Thymus (tissue), 11 donors: Measurements from ENCODE around the gene UBN2. TPM values are rescaled to one million over a fixed set of nuclear protein-coding genes. Genes with fewer than 3 reads are reported as not detected.

Experiments
- DNase-seq, 9 donors: peaks; one replicate each; pipeline ENCODE4 v3.0.0-alpha.2; 2013; ENCODE audit warnings: low spot score in 9 of 9, low read depth in 6 of 9, missing footprints in 1 of 9
- H3K27ac ChIP-seq, 2 donors: one replicate each; pipeline ENCODE4 v1.5.1; 2013; ENCODE audit warnings: control low read depth in 1 of 2, low read depth in 1 of 2, low read length in 1 of 2, mild to moderate bottlenecking in 1 of 2, moderate library complexity in 1 of 2
- H3K27me3 ChIP-seq, 2 donors: one replicate each; pipeline ENCODE4 v1.5.1; 2013; ENCODE audit warnings: low read length in 1 of 2; ENCODE audit not compliant: control insufficient read depth in 2 of 2, insufficient read depth in 1 of 2
- H3K36me3 ChIP-seq, 2 donors: one replicate each; pipeline ENCODE4 v1.5.1; 2013; ENCODE audit warnings: low read length in 1 of 2, mild to moderate bottlenecking in 1 of 2, moderate library complexity in 1 of 2; ENCODE audit not compliant: control insufficient read depth in 2 of 2, insufficient read depth in 2 of 2
- H3K4me1 ChIP-seq, 2 donors: one replicate each; pipeline ENCODE4 v1.5.1; 2013; ENCODE audit warnings: low read length in 2 of 2; ENCODE audit not compliant: control insufficient read depth in 2 of 2, insufficient read depth in 2 of 2
- H3K4me3 ChIP-seq, 2 donors: one replicate each; pipeline ENCODE4 v1.5.1; 2013; ENCODE audit warnings: low read length in 2 of 2, control low read depth in 1 of 2, mild to moderate bottlenecking in 1 of 2
- H3K9me3 ChIP-seq, 2 donors: one replicate each; pipeline ENCODE4 v1.5.1; 2013; ENCODE audit warnings: low read length in 1 of 2, mild to moderate bottlenecking in 1 of 2; ENCODE audit not compliant: control insufficient read depth in 2 of 2, insufficient read depth in 1 of 2
- WGBS: extraction: QIAGEN DNeasy Blood & Tissue Kit; methylation state at CpG from one replicate; pipeline ENCODE4 v1.1.7; 2013; 5-methylcytosine and 5-hydroxymethylcytosine counted together
- polyA plus RNA-seq: library from polyadenylated mRNA; stranded (reverse); fragments of 200-250 nt; gene quantifications from one replicate; pipeline ENCODE4 v1.2.3, GENCODE V29; 2013
- total RNA-seq: library from RNA; stranded (reverse); fragments of 120-200 nt; gene quantifications from one replicate; pipeline ENCODE4 v1.2.4, GENCODE V29; 2013
- donor health status: healthy.

The UBN2 gene
- total and polyA plus RNA-seq, 2 donors = 3.8 to 4.3 TPM

DNA sequence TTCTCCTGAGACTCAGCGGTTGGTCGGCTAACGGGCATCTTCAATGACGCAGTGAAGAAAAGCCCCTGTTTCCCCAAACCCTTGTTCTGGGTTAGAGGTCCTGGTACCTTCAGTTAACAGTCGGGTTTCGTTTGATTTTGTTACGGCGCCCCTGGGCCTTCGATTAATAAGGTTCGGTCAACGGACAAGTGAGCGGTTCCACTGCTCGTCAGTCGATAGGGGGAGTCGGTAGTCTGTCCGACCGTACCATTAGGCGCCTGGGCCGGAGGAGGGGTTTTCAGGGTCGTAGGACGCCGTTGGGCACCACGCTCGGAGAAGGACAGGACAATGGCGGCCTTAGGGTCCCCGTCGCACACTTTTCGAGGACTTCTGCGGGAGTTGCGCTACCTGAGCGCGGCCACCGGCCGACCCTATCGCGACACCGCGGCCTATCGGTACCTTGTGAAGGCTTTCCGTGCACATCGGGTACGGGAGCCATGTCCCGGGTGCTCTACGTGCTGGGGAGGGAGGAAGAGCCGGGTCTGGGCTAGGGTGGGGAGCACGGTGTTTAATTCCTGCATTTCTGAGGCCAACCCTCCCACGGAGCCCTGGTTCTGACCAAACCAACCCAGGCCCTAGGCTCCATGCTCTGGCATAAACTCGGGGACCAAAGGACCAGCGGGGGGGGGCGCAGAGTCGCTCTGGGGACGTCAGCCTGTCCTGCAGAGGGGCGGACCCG, 110.2 kb downstream of the UBN2 start, which contains the start of gene FMC1:
Gene FMC1, plus strand, starts transcription at position 280 of the 718 bp plus-strand sequence. Its CDS starts 48 bp downstream, at position 328.
- peak within 1 kb of the TSS; percentile 92 to 94 for H3K4me3 ChIP-seq
- H3K36me3 ChIP-seq = no peaks in the 10 kb centered on the region
- H3K27ac ChIP-seq = peak within 1 kb of the TSS; percentile 99 to 100
- H3K9me3 ChIP-seq = peaks cover 0 to 6% of the 10 kb centered on the region in 2 donors
- H3K4me1 ChIP-seq = peaks cover 5 to 8% of the 10 kb centered on the region in 2 donors
- under 1% methylated on average over 54 of the region's 54 CpGs for WGBS
- no peaks in the 10 kb centered on the region for H3K27me3 ChIP-seq
- peak; percentile 80 to 94 (median 86) for DNase-seq

DNA sequence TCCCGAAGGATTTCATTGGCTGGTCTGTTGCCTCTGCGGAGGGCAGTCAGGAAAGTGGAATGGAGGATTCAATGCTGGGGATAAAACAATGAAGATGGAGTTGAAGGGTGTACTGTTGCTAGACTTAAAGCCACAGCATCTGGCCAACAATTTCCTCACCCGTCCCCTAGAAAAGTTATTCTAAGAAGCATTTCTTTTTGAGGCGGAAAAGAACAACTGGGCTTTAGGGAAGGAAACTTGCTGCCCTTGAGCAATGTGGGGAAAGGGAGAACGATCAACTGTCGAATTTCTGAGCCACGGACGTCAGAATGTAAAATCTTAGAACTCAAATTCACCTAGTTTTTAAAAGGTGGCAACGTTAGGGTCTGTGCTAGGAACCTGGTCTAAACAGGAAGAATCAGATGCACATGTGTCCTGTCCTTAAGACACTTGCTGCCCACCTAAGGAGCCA, 110.8 kb downstream of the UBN2 start:
- Histone ChIP-seq H3K4me1 (peaks cover 5 to 8% of the 10 kb centered on the region in 2 donors), H3K27ac (peak overlapping the region; percentile 99 to 100), H3K9me3 (peaks cover 0 to 6% of the 10 kb centered on the region in 2 donors), H3K36me3 (no peaks in the 10 kb centered on the region), H3K4me3 (peak overlapping the region; percentile 92 to 94), H3K27me3 (no peaks in the 10 kb centered on the region)
- DNase-seq = no peak
- 0% methylated on average over 9 of the region's 9 CpGs for WGBS

DNA sequence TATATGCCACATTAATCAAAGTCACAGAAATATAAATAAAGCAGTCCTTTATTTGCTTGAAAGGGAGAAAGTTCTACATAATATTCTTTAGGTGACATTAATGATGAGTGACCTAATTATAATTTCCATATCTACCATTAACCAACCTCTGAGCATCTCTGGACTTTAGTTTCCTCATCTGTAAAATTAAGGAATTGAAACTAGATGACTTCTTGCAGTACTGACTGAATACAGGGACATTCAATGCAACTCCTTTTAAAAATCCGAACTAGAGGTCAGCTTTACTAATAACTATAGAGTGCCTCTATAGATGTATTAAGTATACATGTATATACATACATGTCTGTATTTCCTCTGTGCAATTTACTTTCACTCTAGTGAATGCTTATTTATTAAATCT, 114.0 kb downstream of the UBN2 start:
- Histone ChIP-seq H3K4me1 (peaks cover 5 to 8% of the 10 kb centered on the region in 2 donors), H3K27ac (no peak overlapping the region), H3K9me3 (peaks cover 0 to 4% of the 10 kb centered on the region in 2 donors), H3K27me3 (no peaks in the 10 kb centered on the region), H3K4me3 (no peak overlapping the region), H3K36me3 (peaks cover 0 to 2% of the 10 kb centered on the region in 2 donors)
- DNase-seq = no peak
- WGBS = 98% methylated on average over 1 of the region's 1 CpG

DNA sequence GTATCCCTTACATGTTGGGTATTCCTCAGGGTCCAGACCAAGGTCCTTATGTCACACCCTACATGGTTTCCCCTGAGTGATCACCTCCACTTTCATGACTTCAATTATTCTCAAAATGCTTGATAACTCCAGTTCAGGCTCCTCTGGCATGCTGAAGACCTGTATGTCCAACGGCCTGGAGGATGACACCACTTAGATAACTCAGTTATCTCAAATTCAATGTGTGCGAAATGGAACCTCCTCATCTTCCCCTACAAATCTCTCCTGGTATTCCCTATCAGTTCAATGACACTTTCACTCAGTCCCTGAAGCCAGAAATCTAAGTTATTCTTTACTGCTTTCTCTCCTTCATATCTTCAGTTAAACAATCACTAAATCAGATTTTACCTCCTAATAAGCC, 120.0 kb downstream of the UBN2 start:
- Histone ChIP-seq H3K4me1 (no peaks in the 10 kb centered on the region), H3K4me3 (no peak overlapping the region), H3K27ac (no peak overlapping the region), H3K27me3 (no peaks in the 10 kb centered on the region), H3K36me3 (peaks cover 0 to 4% of the 10 kb centered on the region in 2 donors), H3K9me3 (no peaks in the 10 kb centered on the region)
- no peak for DNase-seq
- 98% methylated on average over 2 of the region's 2 CpGs for WGBS

DNA sequence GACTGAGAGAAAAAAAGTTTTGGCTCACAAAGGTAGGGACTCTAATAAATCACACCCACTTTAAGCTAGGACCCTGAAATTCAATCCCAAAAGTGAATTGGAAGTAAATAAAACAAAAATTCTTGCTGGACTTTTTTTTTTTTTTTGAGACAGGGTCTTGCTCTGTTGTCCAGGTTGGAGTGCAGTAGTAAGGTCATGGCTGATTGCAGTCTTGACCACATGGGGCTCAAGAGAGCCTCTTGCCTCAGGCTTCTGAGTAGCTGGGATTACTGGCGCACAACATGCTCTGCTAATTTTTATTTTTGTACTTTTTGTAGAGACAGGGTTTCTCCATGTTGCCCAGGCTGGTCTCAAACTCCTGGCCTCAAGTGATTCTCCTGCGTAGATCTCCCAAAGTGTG, 123.7 kb downstream of the UBN2 start:
- no peaks in the 10 kb centered on the region for H3K9me3 ChIP-seq
- DNase-seq = no peak
- no peak overlapping the region for H3K4me3 ChIP-seq
- no peak overlapping the region for H3K27ac ChIP-seq
- peaks cover 0 to 3% of the 10 kb centered on the region in 2 donors for H3K4me1 ChIP-seq
- peaks cover 0 to 3% of the 10 kb centered on the region in 2 donors for H3K36me3 ChIP-seq
- WGBS = 98% methylated on average over 2 of the region's 2 CpGs
- no peaks in the 10 kb centered on the region for H3K27me3 ChIP-seq

DNA sequence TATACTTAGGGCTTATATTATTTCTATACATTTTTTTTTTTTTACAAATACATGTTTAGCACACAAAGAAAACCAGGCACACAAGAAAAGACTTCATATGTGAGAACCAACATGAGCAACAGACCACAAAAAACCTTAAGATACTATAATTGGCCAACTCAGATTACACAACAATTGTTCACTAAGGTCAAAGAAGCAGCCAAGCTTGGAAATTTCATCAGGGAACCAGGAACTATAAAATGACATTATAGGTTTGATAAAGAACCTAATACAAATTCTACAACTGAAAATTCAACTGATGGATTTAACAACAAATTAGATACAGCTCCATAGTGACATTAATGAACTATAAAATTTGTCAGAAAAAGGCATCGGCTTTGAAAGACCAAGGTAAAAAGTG, 124.3 kb downstream of the UBN2 start:
- 96% methylated on average over 1 of the region's 1 CpG for WGBS
- H3K36me3 ChIP-seq = peaks cover 0 to 2% of the 10 kb centered on the region in 2 donors
- no peak for DNase-seq

More for the DNA sequence above, 124.3 kb downstream of the UBN2 start:
- no peaks in the 10 kb centered on the region for H3K27me3 ChIP-seq
- no peak overlapping the region for H3K4me3 ChIP-seq
- no peaks in the 10 kb centered on the region for H3K9me3 ChIP-seq
- H3K4me1 ChIP-seq = peaks cover 0 to 3% of the 10 kb centered on the region in 2 donors
- no peak overlapping the region for H3K27ac ChIP-seq

Other genes starting within 250 kb of the UBN2 start
- 1.9 TPM for gene KIAA1549, start 249.8 kb upstream of the UBN2 start, total RNA-seq
- 0.48 TPM for gene KIAA1549, start 249.8 kb upstream of the UBN2 start, polyA plus RNA-seq
- 4.5 TPM for gene ZC3HAV1L, start 195.2 kb upstream of the UBN2 start, total RNA-seq
- 0.50 TPM for gene ZC3HAV1L, start 195.2 kb upstream of the UBN2 start, polyA plus RNA-seq
- 27.4 TPM for gene ZC3HAV1, start 121.5 kb upstream of the UBN2 start, total RNA-seq
- gene ZC3HAV1, start 121.5 kb upstream of the UBN2 start, polyA plus RNA-seq = 26.5 TPM
- gene FMC1, start 110.1 kb downstream of the UBN2 start, total RNA-seq = 17.4 TPM
- 24.6 TPM for gene FMC1, start 110.1 kb downstream of the UBN2 start, polyA plus RNA-seq
- 44.1 TPM for gene LUC7L2, start 128.7 kb downstream of the UBN2 start, total RNA-seq
- gene LUC7L2, start 128.7 kb downstream of the UBN2 start, polyA plus RNA-seq = 108 TPM